GM18868 (cell line): ENCODE measurements around the gene VN1R5.

ENCODE experiments used
- ATAC-seq: cut with Tn5 transposase; IDR thresholded peaks from one replicate; pipeline ENCODE4 v1.9.1; 2021; ENCODE audit warnings: mild to moderate bottlenecking, moderate library complexity; ENCODE audit not compliant: unreplicated experiment

VN1R5 gene

DNA sequence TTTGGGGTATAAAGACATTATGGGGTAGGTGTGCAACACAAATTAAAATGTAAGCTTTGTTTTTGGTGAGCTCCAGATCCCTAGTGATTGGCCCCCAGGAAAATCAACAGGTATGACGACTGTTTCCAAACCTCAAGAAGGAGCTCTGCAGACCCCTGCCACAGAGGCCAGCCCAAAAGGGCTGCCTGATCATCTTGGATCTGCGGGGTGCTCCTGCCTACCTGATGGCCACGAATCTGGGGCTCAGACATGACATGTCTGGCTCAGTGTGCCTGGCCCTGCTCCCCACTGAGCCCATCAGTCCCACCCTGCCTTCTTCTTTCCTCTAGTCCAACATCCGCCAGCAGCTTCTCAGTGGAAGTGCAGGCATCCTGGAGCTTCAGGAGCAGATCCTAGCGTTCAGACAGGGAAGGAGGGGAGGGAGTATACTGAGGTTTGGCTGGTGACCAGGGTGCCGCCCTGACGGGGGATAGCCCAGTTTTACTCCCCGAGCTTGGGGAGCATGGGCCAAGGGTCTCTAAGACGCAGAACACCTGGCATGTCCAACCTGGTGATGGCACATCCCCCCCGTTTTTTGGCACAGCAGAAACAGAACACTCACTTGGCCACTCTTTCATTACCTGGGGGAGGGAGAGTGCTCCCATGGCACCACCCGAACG is 44.0 kb downstream of the VN1R5 start:
- no peak for ATAC-seq

DNA sequence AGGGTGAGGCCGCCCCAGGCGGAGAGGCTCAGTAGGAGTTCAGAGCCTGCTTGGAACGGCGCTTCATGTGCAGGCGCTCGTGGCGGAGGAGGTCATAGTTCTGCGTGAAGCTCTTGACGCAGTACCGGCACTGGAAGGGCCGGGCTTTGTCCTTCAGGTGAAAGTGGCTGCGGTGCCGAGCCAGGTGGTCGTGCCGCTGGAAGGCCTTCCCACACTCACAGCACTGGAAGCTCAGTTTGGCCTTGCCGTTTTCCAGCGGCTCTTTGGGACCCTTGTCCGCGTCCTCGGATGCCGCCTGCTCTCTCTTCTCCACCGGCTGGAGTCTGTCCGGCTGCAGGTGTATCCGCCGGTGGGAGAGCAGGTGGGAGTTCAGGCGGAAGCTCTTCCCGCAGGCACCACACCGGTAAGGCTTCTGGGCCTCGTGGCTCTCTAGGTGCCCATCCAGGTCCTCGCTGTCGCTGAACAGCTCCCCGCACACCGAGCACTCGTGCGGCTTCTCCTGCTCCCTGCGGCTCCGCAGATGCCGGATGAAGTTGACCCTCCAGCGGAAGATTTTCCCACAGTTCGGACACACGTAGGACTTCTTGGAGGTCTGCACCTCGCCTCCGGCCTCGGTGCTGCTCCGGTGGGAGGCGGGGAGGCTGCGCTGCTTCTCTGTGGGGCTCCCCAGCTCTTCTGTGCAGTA is 44.8 kb downstream of the VN1R5 start:
- ATAC-seq, result no peak

DNA sequence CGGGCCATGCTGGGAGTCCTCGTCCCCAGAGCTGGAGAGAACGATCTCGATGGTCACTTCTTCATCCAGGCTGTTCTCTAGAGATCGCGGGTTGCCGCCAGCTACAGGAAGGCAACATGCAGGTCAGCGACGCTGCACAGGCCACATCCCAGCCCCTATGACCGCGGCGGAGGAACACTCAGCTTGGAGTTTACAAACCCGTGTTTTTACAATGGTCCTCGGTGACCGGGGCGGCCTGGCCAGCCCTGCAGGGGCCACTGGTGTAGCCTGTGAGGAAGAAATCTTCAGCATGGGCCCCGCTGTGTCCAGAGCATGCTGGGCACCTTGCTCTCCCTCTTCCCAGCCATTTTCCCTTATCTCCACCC is 45.3 kb downstream of the VN1R5 start:
- no peak for ATAC-seq

DNA sequence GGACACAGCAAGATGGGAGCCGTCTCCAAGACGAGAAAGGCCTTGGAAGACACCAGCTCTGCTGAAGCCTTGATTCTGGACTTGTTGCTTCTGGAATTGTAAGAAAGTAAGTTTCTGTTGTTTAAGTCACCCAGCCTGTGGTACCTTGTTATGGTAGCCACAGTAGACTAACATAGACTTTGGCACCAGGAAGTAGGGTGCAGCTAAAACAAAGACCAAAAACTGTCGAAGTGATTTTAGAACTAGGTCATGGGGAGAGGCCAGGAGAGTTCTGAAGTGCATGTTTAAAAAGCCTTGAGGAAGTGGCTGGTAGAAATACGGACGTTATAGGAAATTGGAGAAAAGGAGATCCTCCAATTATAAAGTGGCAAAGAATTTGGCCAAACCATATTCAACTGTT is 47.3 kb downstream of the VN1R5 start:
- no peak for ATAC-seq

DNA sequence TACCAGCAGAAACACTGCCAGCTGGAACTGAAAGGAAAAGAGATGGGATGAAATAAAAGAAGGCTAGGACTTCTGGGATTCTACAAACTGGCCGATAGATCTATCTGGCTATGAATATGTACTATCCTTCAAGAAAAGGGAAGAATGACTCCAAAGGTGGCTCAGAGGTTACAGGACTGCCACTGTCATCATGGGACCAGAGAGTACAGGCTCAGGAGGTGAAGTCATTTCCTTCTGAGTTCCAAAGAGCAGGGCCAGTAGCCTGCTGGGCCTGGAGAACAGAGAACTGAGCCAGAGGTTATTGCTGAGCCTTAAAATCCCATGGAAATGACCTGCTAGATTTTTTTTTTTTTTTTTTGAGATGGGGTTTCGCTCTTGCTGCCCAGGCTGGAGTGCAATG is 48.2 kb downstream of the VN1R5 start:
- no peak for ATAC-seq
